ENCODE data around the gene AK3.
A peak's percentile ranks its signal among the peaks of the same experiment; 100 is the strongest.
"Not testable (repeated sequence)": the region's sequence is repeated elsewhere in the genome, so short reads cannot be mapped to it uniquely, and the experiment has no call there.

Gene AK3

GRCh38 chr9:4764033-4764432, 23.0 kb upstream of the AK3 start:
- Mint-ChIP-seq H3K27me3 (no peaks in the 10 kb centered on the region), H3K27ac (ENCODE audit: low read depth) (no peak overlapping the region), H3K4me3 (no peak overlapping the region), H3K4me1 (peaks cover 13% of the 10 kb centered on the region), H3K36me3 (ENCODE audit: insufficient read depth) (peaks cover 1% of the 10 kb centered on the region), H3K9me3 (no peaks in the 10 kb centered on the region)
- ATAC-seq (replicated peaks; ENCODE audit: extremely low read depth, poor library complexity, severe bottlenecking) (no peak), DNase-seq (ENCODE audit: low spot score in 2 of 2) (no peak)

- Mint-ChIP-seq H3K27ac (ENCODE audit: low read depth) (no peak overlapping the region), H3K36me3 (ENCODE audit: insufficient read depth) (peaks cover 1% of the 10 kb centered on the region), H3K9me3 (no peaks in the 10 kb centered on the region), H3K27me3 (no peaks in the 10 kb centered on the region), H3K4me3 (no peak overlapping the region), H3K4me1 (peaks cover 14% of the 10 kb centered on the region)
- ATAC-seq (replicated peaks; ENCODE audit: extremely low read depth, poor library complexity, severe bottlenecking) (no peak), DNase-seq (ENCODE audit: low spot score in 2 of 2) (no peak)
Observed at GRCh38 chr9:4762886-4763541, 22.0 kb upstream of the AK3 start.

GRCh38 chr9:4762108-4762885, 21.3 kb upstream of the AK3 start:
- DNase-seq (ENCODE audit: low spot score in 2 of 2) (peak; percentile 62 to 78), ATAC-seq (replicated peaks; ENCODE audit: extremely low read depth, poor library complexity, severe bottlenecking) (peak; percentile 80)
- no peak overlapping the region for H3K4me3 Mint-ChIP-seq
- no peaks in the 10 kb centered on the region for H3K9me3 Mint-ChIP-seq
- H3K4me1 Mint-ChIP-seq: peaks cover 14% of the 10 kb centered on the region
- no peaks in the 10 kb centered on the region for H3K27me3 Mint-ChIP-seq
- peaks cover 1% of the 10 kb centered on the region for H3K36me3 Mint-ChIP-seq (ENCODE audit: insufficient read depth)
- H3K27ac Mint-ChIP-seq (ENCODE audit: low read depth): no peak overlapping the region

- DNase-seq (ENCODE audit: low spot score in 2 of 2) (no peak), ATAC-seq (replicated peaks; ENCODE audit: extremely low read depth, poor library complexity, severe bottlenecking) (no peak)
- H3K27me3 Mint-ChIP-seq: no peaks in the 10 kb centered on the region
- H3K9me3 Mint-ChIP-seq: no peaks in the 10 kb centered on the region
- no peak overlapping the region for H3K27ac Mint-ChIP-seq (ENCODE audit: low read depth)
- peaks cover 1% of the 10 kb centered on the region for H3K36me3 Mint-ChIP-seq (ENCODE audit: insufficient read depth)
- H3K4me3 Mint-ChIP-seq: no peak overlapping the region
- peaks cover 14% of the 10 kb centered on the region for H3K4me1 Mint-ChIP-seq
Observed at GRCh38 chr9:4760122-4760521, 19.1 kb upstream of the AK3 start.

- no peak overlapping the region for H3K4me3 Mint-ChIP-seq
- H3K9me3 Mint-ChIP-seq: no peaks in the 10 kb centered on the region
- H3K27me3 Mint-ChIP-seq: no peaks in the 10 kb centered on the region
- H3K36me3 Mint-ChIP-seq (ENCODE audit: insufficient read depth): peaks cover 5% of the 10 kb centered on the region
- ATAC-seq (replicated peaks; ENCODE audit: extremely low read depth, poor library complexity, severe bottlenecking): no peak
- H3K27ac Mint-ChIP-seq (ENCODE audit: low read depth): no peak overlapping the region
- peaks cover 8% of the 10 kb centered on the region for H3K4me1 Mint-ChIP-seq
- DNase-seq (ENCODE audit: low spot score in 2 of 2): no peak
Observed at GRCh38 chr9:4756420-4756819, 15.4 kb upstream of the AK3 start.

GRCh38 chr9:4755026-4755609, 14.1 kb upstream of the AK3 start:
- Mint-ChIP-seq H3K4me1 (peaks cover 8% of the 10 kb centered on the region), H3K36me3 (ENCODE audit: insufficient read depth) (peaks cover 5% of the 10 kb centered on the region), H3K27ac (ENCODE audit: low read depth) (no peak overlapping the region), H3K4me3 (no peak overlapping the region), H3K27me3 (no peaks in the 10 kb centered on the region), H3K9me3 (no peaks in the 10 kb centered on the region)
- ATAC-seq (replicated peaks; ENCODE audit: extremely low read depth, poor library complexity, severe bottlenecking): no peak
- no peak for DNase-seq (ENCODE audit: low spot score in 2 of 2)

GRCh38 chr9:4754530-4754929, 13.5 kb upstream of the AK3 start:
- H3K36me3 Mint-ChIP-seq (ENCODE audit: insufficient read depth); H3K4me3 Mint-ChIP-seq; H3K4me1 Mint-ChIP-seq; H3K9me3 Mint-ChIP-seq; H3K27me3 Mint-ChIP-seq; H3K27ac Mint-ChIP-seq (ENCODE audit: low read depth); DNase-seq (ENCODE audit: low spot score in 2 of 2); ATAC-seq (replicated peaks; ENCODE audit: extremely low read depth, poor library complexity, severe bottlenecking): not testable (repeated sequence)

GRCh38 chr9:4750023-4750673, 9.1 kb upstream of the AK3 start:
- no peak overlapping the region for H3K27ac Mint-ChIP-seq (ENCODE audit: low read depth)
- no peaks in the 10 kb centered on the region for H3K9me3 Mint-ChIP-seq
- ATAC-seq (replicated peaks; ENCODE audit: extremely low read depth, poor library complexity, severe bottlenecking) (peak; percentile 56), DNase-seq (ENCODE audit: low spot score in 2 of 2) (no peak)
- no peaks in the 10 kb centered on the region for H3K27me3 Mint-ChIP-seq
- no peaks in the 10 kb centered on the region for H3K4me1 Mint-ChIP-seq
- H3K4me3 Mint-ChIP-seq: no peak overlapping the region
- H3K36me3 Mint-ChIP-seq (ENCODE audit: insufficient read depth): peaks cover 3% of the 10 kb centered on the region

- Mint-ChIP-seq H3K27me3 (no peaks in the 10 kb centered on the region), H3K4me1 (no peaks in the 10 kb centered on the region), H3K36me3 (ENCODE audit: insufficient read depth) (no peaks in the 10 kb centered on the region), H3K27ac (ENCODE audit: low read depth) (no peak overlapping the region), H3K4me3 (no peak overlapping the region), H3K9me3 (no peaks in the 10 kb centered on the region)
- DNase-seq (ENCODE audit: low spot score in 2 of 2) (no peak), ATAC-seq (replicated peaks; ENCODE audit: extremely low read depth, poor library complexity, severe bottlenecking) (no peak)
Observed at GRCh38 chr9:4748612-4749011, 7.6 kb upstream of the AK3 start.

- Mint-ChIP-seq H3K27ac (ENCODE audit: low read depth) (no peak overlapping the region), H3K9me3 (no peaks in the 10 kb centered on the region), H3K4me1 (peaks cover 6% of the 10 kb centered on the region), H3K36me3 (ENCODE audit: insufficient read depth) (peaks cover under 1% of the 10 kb centered on the region), H3K4me3 (no peak overlapping the region), H3K27me3 (no peaks in the 10 kb centered on the region)
- no peak for ATAC-seq (replicated peaks; ENCODE audit: extremely low read depth, poor library complexity, severe bottlenecking)
- no peak for DNase-seq (ENCODE audit: low spot score in 2 of 2)
Observed at GRCh38 chr9:4746278-4747030, 5.5 kb upstream of the AK3 start.

- no peak overlapping the region for H3K4me3 Mint-ChIP-seq
- H3K9me3 Mint-ChIP-seq: no peaks in the 10 kb centered on the region
- peaks cover 11% of the 10 kb centered on the region for H3K36me3 Mint-ChIP-seq (ENCODE audit: insufficient read depth)
- peaks cover 19% of the 10 kb centered on the region for H3K4me1 Mint-ChIP-seq
- no peak for ATAC-seq (replicated peaks; ENCODE audit: extremely low read depth, poor library complexity, severe bottlenecking)
- no peaks in the 10 kb centered on the region for H3K27me3 Mint-ChIP-seq
- DNase-seq (ENCODE audit: low spot score in 2 of 2): no peak
- no peak overlapping the region for H3K27ac Mint-ChIP-seq (ENCODE audit: low read depth)
Observed at GRCh38 chr9:4743131-4743875, 2.3 kb upstream of the AK3 start.

GRCh38 chr9:4742246-4742645, 1.2 kb upstream of the AK3 start:
- ATAC-seq (replicated peaks; ENCODE audit: extremely low read depth, poor library complexity, severe bottlenecking): no peak
- Mint-ChIP-seq H3K4me1 (peaks cover 24% of the 10 kb centered on the region), H3K27ac (ENCODE audit: low read depth) (no peak overlapping the region), H3K9me3 (no peaks in the 10 kb centered on the region), H3K36me3 (ENCODE audit: insufficient read depth) (peaks cover 12% of the 10 kb centered on the region), H3K4me3 (peak overlapping the region; percentile 90), H3K27me3 (no peaks in the 10 kb centered on the region)
- DNase-seq (ENCODE audit: low spot score in 2 of 2): no peak

Measured in central memory CD8-positive, alpha-beta T cell (primary cell).